Stimulated activated naive CD4-positive, alpha-beta T cell treated with Interleukin-2 at 50 U/mL for 16 hours (primary cell): ENCODE results near the gene SLC17A2.
"Not testable (repeated sequence)": the region's sequence is repeated elsewhere in the genome, so short reads cannot be mapped to it uniquely, and the experiment has no call there.

Experiments
- DNase-seq: peaks from one replicate; lab custom pipeline; 2025; lab: John Stamatoyannopoulos, UW

Gene SLC17A2

DNA sequence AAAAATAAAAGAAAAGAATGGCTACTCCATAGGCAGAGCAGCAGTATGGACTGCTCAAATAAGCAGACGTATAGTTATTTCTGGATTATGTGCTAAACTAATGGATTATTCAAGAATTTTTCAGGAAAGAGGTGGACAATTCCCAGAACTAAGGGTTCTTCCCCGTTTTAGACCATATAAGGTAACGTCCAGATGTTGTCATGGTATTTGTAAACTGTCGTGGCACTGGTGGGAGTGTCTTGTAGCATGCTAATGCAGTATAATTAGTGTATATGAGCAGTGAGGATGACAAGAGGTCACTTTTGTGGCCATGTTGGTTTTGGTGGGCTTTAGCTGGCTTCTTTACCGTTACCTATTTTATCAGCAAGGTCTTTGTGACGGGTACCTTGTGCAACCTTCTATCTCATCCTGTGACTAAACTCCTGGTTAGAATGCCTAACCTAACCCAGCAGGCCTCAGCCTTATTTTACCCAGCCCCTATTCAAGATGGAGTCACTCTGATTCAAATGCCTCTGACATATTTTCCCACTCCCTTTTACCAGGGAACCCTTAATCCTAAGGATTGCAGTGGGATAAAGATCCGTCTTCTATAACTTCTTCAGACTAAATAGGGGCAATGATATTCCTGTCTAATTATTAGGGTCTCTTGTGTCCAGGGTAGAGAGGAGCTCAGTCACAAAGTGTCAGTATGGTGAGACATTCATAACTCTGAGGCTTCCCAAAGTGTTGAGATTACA is 21.0 kb upstream of the SLC17A2 start:
- DNase-seq = no peak

DNA sequence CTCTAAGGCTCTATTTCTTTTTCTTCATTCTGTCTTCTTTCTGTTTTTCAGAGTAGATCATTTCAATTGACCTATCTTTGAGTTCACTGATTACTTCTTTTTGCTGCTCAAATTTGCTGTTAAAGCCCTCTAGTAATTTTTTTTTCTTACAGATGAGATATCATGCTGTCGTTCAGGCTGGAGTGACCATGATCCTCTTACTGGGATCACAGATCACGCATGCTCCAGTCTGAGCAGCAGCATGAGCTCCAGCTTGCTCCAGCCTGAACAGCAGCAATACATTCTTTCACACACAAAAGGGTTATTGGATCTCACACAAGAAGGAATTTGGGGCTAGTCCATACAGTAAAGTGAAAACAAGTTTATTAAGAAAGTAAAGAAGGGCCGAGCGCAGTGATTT is 19.8 kb upstream of the SLC17A2 start:
- no peak for DNase-seq

DNA sequence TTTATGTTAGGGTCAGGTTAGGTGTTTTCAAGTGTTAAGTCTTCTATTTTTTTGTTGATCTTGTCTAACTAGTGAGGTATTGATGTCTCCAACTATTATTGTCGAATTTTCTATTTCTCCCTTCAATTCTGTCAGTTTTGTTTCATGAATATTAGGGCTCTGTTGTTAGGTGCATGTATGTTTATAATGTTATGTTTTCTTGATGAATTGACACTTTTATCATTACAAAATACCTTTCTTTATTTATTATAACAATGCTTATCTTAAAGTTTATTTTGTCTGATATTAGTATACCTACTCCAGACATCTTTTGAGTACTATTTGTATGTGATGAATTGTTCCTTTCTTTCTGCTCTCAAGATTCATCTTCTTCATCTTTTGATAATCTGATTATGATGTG is 19.2 kb upstream of the SLC17A2 start:
- no peak for DNase-seq

DNA sequence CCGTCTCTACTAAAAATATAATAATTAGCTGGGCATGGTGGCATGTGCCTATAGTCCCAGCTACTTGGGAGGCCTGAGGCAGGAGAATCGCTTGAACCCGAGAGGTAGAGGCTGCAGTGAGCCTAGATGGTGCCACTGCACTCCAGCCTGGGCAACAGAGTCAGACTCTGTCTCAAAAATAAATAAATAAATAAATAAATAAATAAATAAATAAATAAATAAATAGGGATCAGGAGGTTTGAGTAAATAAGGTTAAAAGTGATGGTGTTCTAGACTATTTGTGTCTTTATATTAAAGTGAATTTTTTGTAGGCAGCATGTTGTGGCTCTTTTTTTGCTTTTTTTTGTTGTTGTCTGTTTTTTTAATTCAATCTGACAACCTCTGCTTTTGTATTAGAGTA is 17.0 kb upstream of the SLC17A2 start:
- DNase-seq = not testable (repeated sequence)

DNA sequence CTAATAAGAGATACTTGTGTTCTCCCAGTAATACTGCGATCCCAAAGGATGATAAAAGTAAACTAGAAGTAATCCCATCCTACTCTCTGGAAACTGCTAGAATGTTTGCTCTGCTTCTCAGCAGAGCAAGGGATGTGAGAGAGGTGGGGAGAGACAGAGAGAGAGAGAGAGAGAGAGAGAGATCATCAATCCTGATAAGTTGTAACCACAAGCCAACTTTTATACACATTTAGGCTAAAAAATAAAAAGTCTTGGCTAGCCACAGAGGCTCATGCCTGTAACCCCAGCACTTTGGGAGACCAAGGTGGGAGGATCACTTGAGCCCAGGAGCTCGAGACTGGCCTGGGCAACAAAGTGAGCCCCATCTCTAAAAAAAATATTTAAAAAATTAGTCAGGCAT is 16.1 kb upstream of the SLC17A2 start:
- DNase-seq = no peak

DNA sequence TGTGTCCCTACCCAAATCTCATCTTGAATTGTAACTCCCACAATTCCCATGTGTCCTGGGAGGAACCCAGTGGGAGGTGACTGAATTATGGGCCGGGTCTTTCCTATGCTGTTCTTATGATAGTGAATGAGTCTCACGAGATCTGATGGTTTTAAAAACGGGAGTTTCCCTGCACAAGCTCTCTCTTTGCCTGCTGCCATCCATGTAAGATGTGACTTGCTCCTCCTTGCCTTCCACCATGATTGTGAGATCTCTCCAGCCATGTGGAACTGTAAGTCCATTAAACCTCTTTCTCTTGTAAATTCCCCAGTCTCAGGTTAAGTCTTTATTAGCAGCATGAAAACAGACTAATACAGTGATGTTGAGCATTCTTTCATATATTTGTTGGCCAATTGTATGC is 15.2 kb upstream of the SLC17A2 start:
- DNase-seq = not testable (repeated sequence)

DNA sequence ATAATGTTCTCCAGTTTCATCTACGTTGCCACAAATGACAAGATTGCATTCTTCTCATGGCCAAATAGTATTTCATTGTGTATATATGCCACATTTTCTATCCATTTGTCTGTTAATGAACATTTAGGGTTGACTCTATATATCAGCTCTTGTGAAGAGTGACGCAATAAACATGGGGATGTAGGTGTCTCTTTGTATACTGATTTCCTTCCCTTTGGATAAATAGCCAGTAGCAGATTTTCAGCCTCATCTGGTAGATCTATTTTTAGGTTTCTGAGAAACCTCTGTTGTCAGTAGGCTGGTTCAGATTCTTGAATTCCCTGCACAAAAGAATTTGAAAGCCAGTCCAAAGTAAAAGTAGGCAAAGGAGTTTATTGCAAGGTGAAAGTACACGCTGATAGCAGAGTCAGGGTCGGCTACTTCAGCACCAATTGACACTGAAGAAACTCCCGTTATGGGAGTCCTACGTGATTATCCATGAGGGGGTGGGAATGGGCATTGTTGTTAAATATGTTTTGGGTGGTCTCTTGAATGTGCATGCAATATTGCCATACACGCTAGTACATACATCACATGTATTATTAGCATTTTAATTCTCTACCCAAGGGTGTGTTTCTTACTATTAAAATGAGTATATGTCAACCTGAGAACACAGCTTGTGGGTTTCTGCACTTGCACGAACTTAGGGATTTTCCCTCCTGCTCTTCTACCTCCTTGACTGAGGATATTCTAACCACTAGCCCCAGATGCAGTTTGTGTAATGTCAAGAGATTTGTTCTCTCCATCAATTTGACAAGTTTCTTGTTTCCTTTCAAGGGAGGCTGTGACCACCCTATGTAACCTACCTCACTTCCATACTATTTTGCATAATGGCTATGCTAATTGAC is 14.4 kb upstream of the SLC17A2 start:
- DNase-seq = peak; percentile 12

DNA sequence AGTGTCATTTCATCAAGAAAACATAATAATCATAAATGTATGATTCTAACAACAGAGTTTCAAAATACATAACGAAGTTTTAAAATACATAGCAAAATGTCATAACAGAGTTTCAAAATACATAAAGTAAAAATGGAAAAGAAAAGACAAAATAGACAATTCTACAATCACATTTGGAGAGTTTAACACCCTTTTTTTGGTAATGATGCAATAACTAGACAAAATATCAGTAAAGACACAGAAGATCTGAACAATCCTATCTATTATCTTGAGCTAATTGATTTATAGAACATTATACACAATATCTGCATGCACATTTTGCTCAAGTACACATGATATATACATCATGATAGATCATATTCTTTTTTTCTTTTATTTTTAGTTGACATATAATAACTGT is 13.4 kb upstream of the SLC17A2 start:
- DNase-seq = no peak

DNA sequence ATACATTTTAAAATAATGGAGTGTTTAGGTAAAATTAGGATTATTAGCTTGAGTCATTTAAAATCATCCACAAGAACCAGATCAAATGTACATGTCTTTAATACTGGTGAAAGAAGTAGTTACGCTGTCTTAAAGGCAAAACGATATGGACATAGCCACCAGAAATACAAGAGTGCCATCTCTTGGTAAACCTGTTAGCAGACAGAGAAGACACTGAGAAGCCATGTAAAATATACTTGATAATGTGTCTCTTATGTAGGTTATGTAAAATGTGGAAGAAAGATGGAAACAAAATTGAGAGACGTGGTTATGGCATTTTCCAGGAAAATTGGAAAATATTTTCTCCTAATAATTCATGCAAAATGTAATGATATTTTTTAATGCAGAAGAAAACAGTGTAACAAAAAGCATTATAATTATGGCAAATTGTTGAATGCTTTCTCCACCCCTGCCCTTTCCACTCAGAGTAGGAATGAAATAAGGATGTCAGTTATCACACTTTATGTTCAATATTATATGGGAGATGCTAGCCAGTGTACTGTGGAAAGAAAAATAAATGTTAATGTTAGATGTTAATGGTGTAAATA is 12.2 kb upstream of the SLC17A2 start:
- DNase-seq = no peak

DNA sequence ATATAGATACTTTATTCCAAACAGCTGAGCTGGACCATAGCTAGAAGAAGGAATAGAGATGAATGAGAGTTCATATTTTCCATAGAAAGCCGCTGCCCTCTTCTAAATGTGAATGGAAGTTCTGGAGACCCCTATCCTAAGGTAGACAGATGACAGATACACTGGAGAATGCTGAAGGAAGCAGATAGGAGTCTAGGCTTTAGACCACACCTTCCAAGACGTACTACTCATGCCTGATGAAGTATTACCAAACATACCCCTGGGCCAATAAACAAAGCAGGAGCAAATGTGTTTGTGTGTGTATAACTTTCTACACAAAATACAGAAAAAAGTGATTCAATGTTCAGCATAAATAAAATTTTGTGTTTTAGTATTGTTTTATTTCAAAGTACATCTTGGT is 9.1 kb upstream of the SLC17A2 start:
- DNase-seq = no peak

DNA sequence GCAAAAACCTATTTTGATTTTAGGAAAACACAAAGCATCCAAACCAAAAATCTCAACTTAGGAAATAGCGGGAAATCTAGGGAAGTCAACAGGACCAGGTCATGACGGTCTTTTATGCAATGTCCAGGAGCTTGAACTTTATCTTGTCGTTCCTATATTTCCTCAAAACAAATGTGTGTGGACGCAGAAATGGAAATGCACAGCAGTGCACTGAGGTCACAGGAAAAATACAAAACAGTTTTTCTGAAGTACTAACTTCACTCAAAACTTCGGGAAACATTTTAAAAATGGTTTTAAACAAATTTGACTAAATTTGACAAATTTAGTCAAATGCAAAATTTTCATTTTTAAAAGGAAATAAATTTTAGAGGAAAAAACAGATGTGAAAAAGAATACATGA is 5.5 kb upstream of the SLC17A2 start:
- no peak for DNase-seq

DNA sequence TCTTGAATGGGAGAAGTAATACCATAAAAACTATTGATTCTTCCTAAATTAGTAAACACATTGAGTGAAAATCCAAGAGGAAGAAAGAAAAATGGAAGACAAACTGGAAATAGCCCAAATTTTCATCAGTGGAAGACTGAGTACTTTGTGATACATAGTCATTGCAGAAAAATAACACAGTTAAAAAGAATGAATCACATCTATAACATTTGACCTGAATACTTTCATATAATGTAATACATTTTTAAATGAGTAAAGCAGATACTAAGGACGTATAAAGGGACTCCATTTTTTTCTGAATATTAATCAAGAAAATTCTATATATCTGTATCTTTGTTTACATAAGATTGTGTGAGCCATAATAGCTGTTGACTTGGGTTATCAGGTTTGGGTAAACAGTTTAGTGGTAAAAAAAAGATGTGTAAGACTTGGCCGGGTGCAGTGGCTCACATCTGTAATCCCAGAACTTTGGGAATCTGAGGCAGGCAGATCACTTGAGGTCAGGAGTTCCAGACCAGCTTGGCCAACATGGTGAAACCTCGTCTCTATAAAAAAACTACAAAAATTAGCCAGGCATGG is 4.3 kb upstream of the SLC17A2 start:
- no peak for DNase-seq

DNA sequence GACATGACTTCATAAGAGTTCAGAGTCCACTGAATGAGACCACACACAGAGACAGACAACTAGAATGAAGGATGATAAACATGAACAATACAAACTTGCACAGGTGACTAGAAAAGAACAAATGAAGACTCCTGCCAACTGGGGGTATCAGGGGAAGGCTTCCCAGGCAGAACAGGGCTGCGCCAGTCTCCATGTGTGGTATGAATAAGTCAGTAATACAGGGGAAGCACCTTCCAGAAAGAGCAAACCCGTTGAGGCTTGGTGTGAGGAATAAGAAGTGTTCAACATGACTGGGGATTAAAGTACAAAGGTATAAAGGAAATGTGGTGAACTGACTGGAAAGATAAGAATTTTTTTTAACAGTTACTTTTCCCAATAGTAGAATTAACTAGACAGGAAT is 3.7 kb upstream of the SLC17A2 start:
- DNase-seq = no peak

DNA sequence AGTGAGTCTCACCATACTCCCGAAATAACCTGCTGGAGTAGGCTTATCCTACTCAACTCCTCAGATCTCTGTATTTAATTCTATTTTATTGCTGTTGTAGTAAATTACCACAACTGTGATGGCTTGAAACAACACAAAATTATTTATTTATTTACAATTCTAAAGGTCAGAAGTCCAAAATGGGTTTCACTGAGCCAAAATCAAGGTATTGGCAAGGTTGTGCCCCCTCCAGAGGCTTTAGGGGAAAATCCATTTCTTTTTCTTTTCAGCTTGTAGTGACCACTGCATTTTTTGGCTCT is 869 bp upstream of the SLC17A2 start:
- DNase-seq = no peak

DNA sequence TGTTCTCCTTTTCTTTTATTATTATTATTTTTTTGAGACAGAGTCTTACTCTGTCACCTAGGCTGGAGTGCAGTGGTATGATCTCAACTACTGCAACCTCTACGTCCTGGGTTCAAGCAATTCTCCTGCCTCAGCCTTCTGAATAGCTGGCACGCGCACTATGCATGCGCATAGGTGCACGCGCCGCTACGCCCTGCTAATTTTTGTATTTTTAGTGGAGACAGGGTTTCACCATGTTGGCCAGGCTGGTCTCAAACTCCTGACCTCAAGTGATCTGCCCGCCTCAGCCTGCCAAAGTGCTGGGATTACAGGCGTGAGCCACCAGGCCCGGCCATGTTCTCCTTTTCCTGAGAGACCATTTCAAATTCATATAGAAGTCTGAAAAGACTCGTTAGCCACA is 706 bp downstream of the SLC17A2 start:
- DNase-seq = not testable (repeated sequence)

DNA sequence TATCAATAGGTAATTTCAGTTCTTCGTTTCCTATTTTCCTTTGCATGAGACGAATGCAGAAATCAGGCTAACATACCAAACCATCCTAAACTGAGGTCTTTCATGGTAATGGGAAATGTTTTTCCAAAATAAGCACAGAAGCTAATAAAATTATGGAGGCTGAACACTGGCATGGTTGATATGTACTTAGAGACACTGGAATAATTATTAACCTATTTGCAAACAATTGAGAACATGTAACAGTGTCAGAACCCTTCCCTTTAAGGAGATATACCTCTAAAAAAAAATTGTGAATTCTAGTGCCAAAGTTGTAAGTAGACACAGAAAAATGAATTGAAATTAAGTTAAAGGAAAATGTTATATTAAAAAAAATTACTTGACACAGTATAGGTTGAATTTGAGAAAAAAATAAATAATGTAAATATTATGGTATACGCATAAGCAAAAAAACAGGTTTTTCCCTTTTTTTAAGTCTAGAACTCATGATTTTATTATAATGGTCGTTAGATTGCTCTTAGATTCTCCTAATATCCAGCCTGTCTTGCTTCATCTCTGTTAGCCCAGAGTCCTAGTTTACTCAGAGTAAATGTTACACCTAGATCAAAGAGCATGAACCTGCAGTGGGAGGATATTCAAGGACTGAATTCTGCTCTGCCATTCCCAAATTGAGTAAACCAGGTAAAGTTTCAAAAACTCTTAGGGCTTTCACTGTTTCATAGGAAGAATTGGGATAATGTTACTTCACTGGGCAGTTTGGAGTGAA is 1.7 kb downstream of the SLC17A2 start:
- DNase-seq = no peak

DNA sequence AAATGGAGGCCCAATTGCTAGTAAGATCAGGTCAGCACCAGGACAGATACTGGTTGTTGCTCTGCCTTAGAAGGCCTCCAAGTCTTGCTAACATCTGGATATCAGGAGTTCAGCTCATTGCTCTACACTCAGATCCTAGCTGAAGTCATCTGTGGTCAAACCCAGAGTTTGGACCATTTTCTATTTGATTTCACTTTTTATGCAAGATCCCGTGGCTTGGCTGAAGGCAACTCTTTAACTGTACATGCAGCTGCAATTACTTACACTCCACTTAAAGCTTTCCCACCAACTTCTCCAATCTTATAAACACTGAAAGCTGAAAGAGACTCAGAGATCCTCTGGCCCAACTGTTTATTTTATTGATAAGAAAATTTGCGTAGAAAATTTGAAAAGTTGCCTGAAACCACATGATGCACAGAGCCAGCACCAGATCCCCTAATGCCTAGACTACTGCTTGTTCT is 2.7 kb downstream of the SLC17A2 start:
- DNase-seq = no peak

DNA sequence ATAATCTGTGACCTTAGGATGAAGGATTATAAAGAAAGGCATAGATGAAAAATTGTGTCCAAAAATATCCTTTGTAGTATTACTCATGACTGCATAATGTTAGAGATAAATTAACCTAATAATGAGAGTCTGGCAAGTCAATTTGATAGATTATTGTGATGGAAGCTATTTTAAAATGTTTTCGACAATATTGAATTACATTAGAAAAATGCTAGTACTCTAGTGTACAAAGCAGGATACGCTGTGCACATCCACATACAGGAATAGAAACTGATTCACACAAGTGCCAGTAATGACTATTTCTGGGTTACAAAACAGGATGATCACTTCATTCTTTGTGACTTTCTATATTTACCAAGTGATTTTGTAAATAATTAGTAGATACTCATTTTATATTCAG is 3.3 kb downstream of the SLC17A2 start:
- no peak for DNase-seq

DNA sequence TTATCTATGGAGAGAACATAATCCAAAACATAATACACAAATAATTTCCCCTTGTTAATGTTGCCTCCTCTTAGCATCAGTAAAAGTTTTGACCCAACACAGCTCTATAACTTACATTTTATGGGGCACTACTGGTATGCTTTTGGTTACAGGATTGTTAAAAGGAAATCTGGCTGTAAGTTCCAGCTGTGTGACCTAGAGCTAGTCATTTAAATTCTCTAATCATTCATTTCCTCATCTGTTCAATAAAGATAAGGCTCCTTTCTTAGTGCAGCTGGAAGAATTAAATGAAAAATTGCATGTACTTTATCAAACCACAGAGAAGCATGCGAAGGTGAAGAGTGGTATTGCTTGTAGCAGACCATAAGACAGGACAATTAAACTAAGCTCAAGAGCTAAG is 4.6 kb downstream of the SLC17A2 start:
- no peak for DNase-seq

DNA sequence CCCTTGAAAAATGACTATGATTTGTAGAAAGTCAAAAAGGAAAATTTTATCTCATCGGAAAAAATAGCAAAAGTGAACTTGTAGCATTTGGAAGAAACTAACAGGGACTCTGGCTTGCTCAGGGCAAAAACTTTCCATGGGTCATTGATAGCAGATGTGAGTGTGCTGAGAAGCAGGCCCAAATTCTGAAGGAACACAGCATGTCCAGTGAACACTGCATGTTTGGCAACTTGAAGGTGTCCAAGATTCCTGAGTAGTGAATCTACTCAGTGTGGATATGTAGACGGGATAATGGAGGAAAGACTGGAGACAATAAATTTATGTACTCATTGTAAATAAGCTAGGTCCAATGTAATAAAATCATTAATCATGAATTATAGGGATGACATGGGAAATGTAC is 8.2 kb downstream of the SLC17A2 start:
- DNase-seq = no peak

DNA sequence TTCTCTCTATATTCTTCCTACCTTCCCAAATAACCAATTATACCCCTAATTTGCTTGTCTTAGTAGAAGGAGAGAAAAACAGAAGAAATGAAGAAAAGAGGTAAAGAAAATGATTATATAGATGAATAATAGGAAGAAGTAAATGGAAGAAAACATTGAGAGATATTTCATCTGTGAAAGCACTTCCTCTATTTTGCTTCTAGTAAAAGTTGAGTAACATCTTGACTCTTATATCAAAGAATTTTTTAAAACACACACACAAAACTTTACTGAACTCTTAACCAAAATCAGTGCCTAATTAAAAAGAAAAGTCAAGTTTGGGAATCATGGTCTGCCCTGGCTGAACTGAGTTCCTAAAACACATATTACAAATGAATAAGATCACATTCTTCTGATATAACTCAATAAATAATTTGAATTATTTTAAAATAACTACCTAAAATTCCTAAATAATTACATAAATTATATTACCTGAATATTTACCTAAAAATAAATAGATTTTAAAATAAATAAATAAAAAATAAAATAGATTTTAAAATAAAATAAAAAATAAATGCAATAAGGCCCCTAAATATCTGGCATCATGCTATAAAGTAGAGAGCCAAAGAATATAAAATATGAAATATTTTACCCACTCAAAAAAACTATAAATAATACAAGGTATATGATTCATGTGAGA is 8.8 kb downstream of the SLC17A2 start:
- DNase-seq = no peak

DNA sequence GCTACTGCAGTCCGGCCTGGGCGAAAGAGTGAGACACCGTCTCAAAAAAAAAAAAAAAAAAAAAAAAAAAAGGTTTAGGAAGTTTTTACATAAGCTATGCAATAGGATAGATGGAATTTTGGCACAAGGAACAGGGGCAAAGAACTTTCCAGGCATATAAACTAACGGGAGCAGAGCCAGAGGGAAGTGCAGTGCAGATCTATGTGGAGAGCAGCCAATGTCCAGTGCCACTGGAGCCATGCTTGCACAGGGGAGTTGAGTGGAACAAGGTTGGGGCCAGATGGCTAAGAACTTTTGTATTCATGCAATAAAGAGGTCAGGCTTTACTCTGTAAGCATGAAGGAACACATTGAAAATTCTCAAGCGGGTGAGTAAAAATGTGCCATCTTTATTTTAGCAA is 10.8 kb downstream of the SLC17A2 start:
- no peak for DNase-seq
